NT2/D1 (cell line): ENCODE data around the gene TMEM232.

Experiments
- DNase-seq: peaks from one replicate; pipeline ENCODE4 v3.0.0-alpha.2; 2011; ENCODE audit warnings: low read depth, low spot score
- H3K27me3 ChIP-seq: 2 replicates; pipeline ENCODE4 v1.6.0; 2011; ENCODE audit warnings: mild to moderate bottlenecking; ENCODE audit not compliant: insufficient read length, insufficient read depth
- H3K36me3 ChIP-seq: 2 replicates; pipeline ENCODE4 v1.6.1; 2011; ENCODE audit warnings: mild to moderate bottlenecking, low read length, mixed read lengths; ENCODE audit not compliant: insufficient read depth, insufficient read length
- H3K4me1 ChIP-seq: 2 replicates; pipeline ENCODE4 v1.5.1; 2011; ENCODE audit not compliant: insufficient read depth, insufficient read length
- H3K4me3 ChIP-seq: 2 replicates; pipeline ENCODE4 v1.5.1; 2011; ENCODE audit warnings: low read depth; ENCODE audit not compliant: insufficient read length
- H3K9ac ChIP-seq: 2 replicates; pipeline ENCODE4 v1.6.0; 2011; ENCODE audit warnings: low read depth; ENCODE audit not compliant: insufficient read length
- H3K9me3 ChIP-seq: 2 replicates; pipeline ENCODE4 v1.5.1; 2011; ENCODE audit warnings: mild to moderate bottlenecking, low read length; ENCODE audit not compliant: insufficient read depth
- SUZ12 ChIP-seq: IDR thresholded peaks from 2 replicates; pipeline ENCODE4 v1.6.1; 2011; ENCODE audit not compliant: insufficient read length, insufficient read depth; ENCODE audit errors: extremely low read depth
- YY1 ChIP-seq: IDR thresholded peaks from 2 replicates; pipeline ENCODE4 v1.6.1; 2011; ENCODE audit not compliant: insufficient read length, insufficient read depth
- ZNF274 ChIP-seq: IDR thresholded peaks from 2 replicates; pipeline ENCODE4 v1.6.1; 2011; ENCODE audit warnings: mild to moderate bottlenecking, low read depth, low read length

TMEM232 gene

DNA sequence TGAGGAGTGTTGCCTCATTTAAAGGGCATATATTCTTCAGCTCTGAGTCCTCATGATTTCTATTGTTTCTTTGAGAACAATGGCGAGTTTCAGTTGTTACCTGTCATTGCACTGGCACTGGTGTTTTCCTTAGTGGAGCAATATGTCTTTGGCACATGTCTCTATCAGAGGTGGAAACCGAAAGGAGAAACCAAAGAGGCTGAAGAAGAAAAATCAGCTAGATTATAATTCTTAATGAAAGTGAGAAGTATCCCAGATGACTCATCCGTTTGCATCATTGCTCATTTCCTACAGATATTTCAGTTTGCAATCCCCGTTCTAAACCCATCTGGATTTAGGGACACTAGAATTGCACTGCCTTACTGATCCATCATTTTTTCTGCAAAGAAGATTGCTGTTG is 324.6 kb downstream of the TMEM232 start:
- no peak for DNase-seq
- no peaks in the 10 kb centered on the region for H3K9me3 ChIP-seq
- H3K4me1 ChIP-seq, result no peaks in the 10 kb centered on the region
- H3K9ac ChIP-seq, result no peak overlapping the region
- TF ChIP-seq ZNF274 (no peak), SUZ12 (no peak), YY1 (no peak)
- H3K4me3 ChIP-seq, result no peak overlapping the region
- H3K27me3 ChIP-seq, result no peaks in the 10 kb centered on the region
- no peaks in the 10 kb centered on the region for H3K36me3 ChIP-seq

DNA sequence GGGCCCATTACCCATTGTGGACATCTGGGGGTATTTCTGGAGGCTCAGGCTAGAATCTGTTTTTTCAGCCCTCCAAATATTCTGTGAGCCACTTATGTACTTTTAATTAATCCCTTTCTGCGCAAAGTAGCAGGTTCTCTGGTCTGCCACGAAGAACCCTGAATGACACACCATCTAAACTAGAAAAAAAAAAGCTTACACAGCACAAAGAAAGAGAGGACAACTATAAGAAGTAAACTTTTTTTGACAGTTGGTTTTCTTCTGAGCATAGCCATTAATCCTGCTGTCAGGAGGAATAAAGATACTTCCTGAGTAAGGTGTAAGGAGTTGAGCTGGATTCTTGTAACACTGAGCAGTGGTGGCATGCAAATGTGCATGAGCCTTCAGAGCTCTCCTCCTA is 327.5 kb downstream of the TMEM232 start:
- H3K27me3 ChIP-seq, result no peaks in the 10 kb centered on the region
- H3K9ac ChIP-seq, result no peak overlapping the region
- DNase-seq, result no peak
- no peak overlapping the region for H3K4me3 ChIP-seq
- no peak for TF ChIP-seq YY1
- no peak for TF ChIP-seq SUZ12
- TF ChIP-seq ZNF274, result no peak
- H3K9me3 ChIP-seq, result no peaks in the 10 kb centered on the region
- no peaks in the 10 kb centered on the region for H3K4me1 ChIP-seq
- no peaks in the 10 kb centered on the region for H3K36me3 ChIP-seq

DNA sequence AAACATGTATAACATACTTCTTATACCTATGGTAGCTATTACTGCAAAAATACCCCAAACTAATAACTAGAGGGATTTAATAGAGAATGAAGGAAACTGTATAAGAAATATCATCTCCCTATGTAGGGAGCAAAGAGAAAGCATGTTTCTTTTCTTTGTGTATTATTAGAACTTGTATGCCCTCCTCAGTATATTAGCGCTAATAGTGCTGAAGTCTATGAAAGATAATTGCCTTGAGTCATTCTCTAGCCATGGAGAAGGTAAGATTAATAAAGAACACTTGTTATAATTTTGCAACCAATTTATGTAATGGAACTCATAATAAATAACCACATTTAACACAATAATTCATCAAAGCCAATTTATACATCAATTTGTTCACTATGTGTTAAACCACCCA is 329.2 kb downstream of the TMEM232 start:
- no peaks in the 10 kb centered on the region for H3K4me1 ChIP-seq
- H3K27me3 ChIP-seq, result no peaks in the 10 kb centered on the region
- H3K9me3 ChIP-seq, result no peaks in the 10 kb centered on the region
- TF ChIP-seq SUZ12 (no peak), ZNF274 (no peak), YY1 (no peak)
- no peak for DNase-seq
- H3K36me3 ChIP-seq, result no peaks in the 10 kb centered on the region
- no peak overlapping the region for H3K9ac ChIP-seq
- no peak overlapping the region for H3K4me3 ChIP-seq

DNA sequence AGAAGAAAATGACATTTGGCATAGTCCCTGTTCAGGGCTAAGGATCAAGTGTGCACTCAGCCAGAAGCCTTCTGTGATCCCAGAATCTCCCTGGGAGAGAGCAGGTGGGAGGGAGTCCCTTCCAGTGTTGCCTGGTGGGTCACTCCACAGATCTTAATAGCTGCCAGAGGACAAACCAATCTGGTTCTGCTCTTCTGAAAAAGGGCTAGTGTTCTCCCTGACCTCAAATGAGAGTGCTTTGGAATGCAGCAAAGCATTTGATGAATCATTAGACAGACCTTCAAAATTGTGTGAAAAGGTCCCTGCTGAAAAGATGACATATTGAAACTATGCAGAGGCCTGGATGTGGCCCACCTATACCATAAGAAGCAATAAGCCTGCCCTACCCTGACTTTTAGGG is 339.7 kb downstream of the TMEM232 start:
- Histone ChIP-seq H3K9me3 (no peaks in the 10 kb centered on the region), H3K27me3 (no peaks in the 10 kb centered on the region), H3K4me1 (no peaks in the 10 kb centered on the region), H3K4me3 (no peak overlapping the region), H3K36me3 (no peaks in the 10 kb centered on the region), H3K9ac (no peak overlapping the region)
- no peak for DNase-seq
- TF ChIP-seq SUZ12 (no peak), ZNF274 (no peak), YY1 (no peak)

DNA sequence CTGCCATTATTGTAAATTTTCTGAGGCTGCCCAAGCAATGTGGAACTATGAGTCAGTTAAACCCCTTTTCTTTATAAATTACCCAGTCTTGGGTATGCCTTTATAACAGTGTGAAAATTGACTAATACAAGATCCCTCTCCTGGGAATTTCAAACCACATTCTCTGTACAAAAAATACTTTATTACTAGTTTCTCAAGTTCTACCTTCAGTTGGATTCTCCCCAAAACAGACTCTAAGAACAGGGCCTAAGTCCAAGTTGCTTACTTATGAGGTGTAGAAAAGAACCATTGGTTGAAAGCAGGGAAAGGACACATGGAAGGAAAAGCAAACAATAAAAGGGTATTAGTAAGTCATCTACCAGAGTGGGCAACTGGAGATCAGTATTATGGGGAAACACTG is 343.2 kb downstream of the TMEM232 start:
- no peak for DNase-seq
- TF ChIP-seq YY1 (no peak), SUZ12 (no peak), ZNF274 (no peak)
- Histone ChIP-seq H3K27me3 (no peaks in the 10 kb centered on the region), H3K36me3 (no peaks in the 10 kb centered on the region), H3K9me3 (no peaks in the 10 kb centered on the region), H3K9ac (no peak overlapping the region), H3K4me1 (no peaks in the 10 kb centered on the region), H3K4me3 (no peak overlapping the region)

DNA sequence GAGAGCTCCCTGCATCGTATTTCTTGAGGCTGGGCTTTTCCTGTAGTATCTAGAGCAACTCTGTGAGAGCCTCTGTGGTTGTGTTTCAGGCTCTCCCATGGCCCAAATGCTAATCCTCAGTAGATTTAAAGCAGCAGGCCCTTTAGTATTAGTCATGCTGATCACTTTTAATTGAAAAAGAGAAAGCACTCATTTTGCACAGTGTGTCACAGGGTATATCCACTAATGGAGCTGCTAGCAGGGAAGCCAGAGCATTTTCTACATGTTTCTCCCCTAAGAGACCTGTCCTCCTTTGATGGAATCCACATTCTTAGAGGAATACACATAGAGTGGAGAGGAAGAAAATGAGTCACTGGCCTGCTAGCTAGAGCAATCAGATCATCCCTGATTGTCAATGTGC is 348.5 kb downstream of the TMEM232 start:
- DNase-seq, result no peak
- H3K9me3 ChIP-seq, result no peaks in the 10 kb centered on the region
- TF ChIP-seq YY1, result no peak
- no peak for TF ChIP-seq ZNF274
- no peak overlapping the region for H3K9ac ChIP-seq
- H3K36me3 ChIP-seq, result no peaks in the 10 kb centered on the region
- H3K4me3 ChIP-seq, result no peak overlapping the region
- H3K27me3 ChIP-seq, result no peaks in the 10 kb centered on the region
- no peaks in the 10 kb centered on the region for H3K4me1 ChIP-seq

DNA sequence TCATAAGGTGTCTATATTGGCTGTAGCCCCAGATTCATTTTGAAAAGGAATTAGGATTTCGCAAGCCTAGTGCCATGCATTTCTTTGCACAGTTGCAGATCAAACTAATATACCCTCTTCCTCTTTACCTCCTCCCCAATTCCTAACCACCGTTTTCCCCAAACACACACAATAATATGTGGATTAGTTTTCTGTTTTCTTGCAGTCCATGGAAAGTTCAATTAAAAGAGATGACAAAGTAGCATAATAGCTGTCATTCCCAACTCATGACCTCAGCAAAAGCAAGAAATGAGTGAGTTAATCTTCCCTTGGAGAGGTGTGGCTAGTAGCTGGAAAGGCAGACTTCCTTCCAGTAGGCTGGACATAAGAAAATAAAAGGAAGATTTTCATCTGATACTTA is 349.1 kb downstream of the TMEM232 start:
- no peak overlapping the region for H3K4me3 ChIP-seq
- H3K9me3 ChIP-seq, result no peaks in the 10 kb centered on the region
- H3K9ac ChIP-seq, result no peak overlapping the region
- H3K4me1 ChIP-seq, result no peaks in the 10 kb centered on the region
- no peak for TF ChIP-seq SUZ12
- TF ChIP-seq ZNF274, result no peak
- no peak for TF ChIP-seq YY1
- H3K36me3 ChIP-seq, result no peaks in the 10 kb centered on the region
- no peaks in the 10 kb centered on the region for H3K27me3 ChIP-seq
- DNase-seq, result no peak

DNA sequence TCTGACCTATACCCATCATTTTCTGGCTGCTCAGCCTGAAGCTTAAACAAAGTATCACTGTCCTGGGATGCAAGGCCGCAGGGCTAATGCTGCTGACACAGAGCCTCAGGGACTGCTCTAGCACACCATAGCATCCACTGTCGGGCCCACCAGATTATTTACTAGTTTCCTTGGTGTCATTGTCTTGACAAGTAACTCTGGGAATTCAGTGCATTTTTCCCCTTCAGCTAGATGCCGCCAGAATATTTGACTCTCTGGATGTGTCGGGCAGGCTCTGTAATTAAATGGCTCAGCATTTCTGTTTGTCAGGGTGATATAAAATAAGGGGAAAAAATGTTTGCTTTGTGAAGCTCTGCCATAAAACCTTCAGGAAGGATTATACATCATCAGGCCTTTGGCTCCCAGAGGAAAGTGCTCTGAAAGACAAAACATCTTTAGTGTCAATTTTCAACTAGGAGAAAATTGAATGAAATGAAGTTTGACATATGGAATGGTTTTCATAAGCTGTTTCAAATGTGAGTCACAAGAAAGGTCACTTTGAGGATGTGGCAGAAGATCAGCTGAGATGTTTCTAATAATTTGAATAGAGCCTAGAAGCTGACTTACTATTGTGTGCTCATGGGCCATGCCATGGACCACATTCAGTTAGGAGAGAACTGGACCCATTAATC is 350.1 kb downstream of the TMEM232 start:
- no peaks in the 10 kb centered on the region for H3K36me3 ChIP-seq
- no peak overlapping the region for H3K4me3 ChIP-seq
- H3K27me3 ChIP-seq, result no peaks in the 10 kb centered on the region
- TF ChIP-seq SUZ12 (no peak), ZNF274 (no peak), YY1 (no peak)
- H3K4me1 ChIP-seq, result no peaks in the 10 kb centered on the region
- H3K9ac ChIP-seq, result no peak overlapping the region
- no peak for DNase-seq
- H3K9me3 ChIP-seq, result no peaks in the 10 kb centered on the region
